ENCODE data around the gene ARRB2. TPM values are rescaled to one million over a fixed set of nuclear protein-coding genes. Genes with fewer than 3 reads are reported as not detected.

ARRB2 gene
- total RNA-seq, 1 donor from 2014 or later: 43.4 TPM

DNA sequence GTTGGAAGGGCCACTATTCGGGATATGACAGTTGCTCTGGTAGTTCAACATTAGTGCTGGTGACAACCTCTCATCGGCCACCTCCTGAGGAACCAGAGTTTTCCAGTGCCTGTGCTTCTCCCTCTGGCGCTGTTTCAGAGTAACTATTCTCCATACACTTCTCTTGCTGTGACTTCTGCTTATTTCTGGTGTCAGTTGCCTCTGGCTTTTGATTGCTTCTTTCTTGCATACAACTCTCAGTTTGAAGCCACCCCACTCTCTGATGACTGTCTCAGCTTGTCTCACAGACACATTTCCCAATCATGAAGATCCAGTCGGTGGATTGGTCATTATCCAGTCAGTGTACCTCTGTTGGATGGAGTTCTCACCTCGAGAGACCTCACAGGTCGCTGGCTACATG lies 57.9 kb downstream of the ARRB2 start:
- Histone ChIP-seq H3K27me3 (no peaks in the 10 kb centered on the region), H3K9me3 (no peaks in the 10 kb centered on the region), H3K36me3 (no peaks in the 10 kb centered on the region), H3K4me1 (no peaks in the 10 kb centered on the region), H3K27ac (no peak overlapping the region), H3K4me3 (no peak overlapping the region)
- TF ChIP-seq, protein P1, sequence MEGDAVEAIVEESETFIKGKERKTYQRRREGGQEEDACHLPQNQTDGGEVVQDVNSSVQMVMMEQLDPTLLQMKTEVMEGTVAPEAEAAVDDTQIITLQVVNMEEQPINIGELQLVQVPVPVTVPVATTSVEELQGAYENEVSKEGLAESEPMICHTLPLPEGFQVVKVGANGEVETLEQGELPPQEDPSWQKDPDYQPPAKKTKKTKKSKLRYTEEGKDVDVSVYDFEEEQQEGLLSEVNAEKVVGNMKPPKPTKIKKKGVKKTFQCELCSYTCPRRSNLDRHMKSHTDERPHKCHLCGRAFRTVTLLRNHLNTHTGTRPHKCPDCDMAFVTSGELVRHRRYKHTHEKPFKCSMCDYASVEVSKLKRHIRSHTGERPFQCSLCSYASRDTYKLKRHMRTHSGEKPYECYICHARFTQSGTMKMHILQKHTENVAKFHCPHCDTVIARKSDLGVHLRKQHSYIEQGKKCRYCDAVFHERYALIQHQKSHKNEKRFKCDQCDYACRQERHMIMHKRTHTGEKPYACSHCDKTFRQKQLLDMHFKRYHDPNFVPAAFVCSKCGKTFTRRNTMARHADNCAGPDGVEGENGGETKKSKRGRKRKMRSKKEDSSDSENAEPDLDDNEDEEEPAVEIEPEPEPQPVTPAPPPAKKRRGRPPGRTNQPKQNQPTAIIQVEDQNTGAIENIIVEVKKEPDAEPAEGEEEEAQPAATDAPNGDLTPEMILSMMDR (IDR thresholded peaks at IDR 0.05): no peak
- intact Hi-C loops (cut with DNase I): no loop called here
- no peak for DNase-seq (ENCODE audit: low spot score in 2 of 2)

DNA sequence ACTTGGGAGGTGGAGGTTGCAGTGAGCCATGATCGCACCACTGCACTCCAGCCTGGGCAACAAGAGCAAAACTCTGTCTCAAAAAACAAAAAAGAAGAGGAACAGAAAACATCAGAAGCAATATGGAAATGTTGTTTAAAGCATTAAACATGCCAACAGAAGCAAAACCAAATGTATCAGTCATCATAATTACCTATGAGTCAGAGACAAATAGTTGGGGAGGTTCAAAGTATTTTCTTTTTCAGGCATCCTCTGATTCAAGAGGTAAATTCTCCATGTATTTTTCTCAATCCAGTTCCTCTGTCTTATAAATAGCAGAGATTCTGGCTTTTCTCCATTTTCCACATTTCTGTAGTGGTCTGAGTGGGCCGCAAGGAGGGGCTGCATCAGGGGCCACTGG lies 59.2 kb downstream of the ARRB2 start:
- Histone ChIP-seq H3K4me3 (no peak overlapping the region), H3K9me3 (no peaks in the 10 kb centered on the region), H3K27ac (no peak overlapping the region), H3K36me3 (no peaks in the 10 kb centered on the region), H3K27me3 (no peaks in the 10 kb centered on the region), H3K4me1 (no peaks in the 10 kb centered on the region)
- intact Hi-C loops (cut with DNase I): no loop called here
- TF ChIP-seq, protein P1 (IDR thresholded peaks at IDR 0.05): no peak
- DNase-seq (ENCODE audit: low spot score in 2 of 2): no peak

Other genes starting within 250 kb of the ARRB2 start
- gene SPNS2, start 211.8 kb upstream of the ARRB2 start, total RNA-seq: 107 TPM
- gene MYBBP1A, start 155.2 kb upstream of the ARRB2 start, total RNA-seq: 94.5 TPM
- not detected for gene GGT6, start 150.1 kb upstream of the ARRB2 start, total RNA-seq
- 15.6 TPM for gene SMTNL2, start 126.1 kb upstream of the ARRB2 start, total RNA-seq
- gene ALOX15, start 69.0 kb upstream of the ARRB2 start, total RNA-seq: not detected
- gene PELP1, start 6.5 kb upstream of the ARRB2 start, total RNA-seq: 22.8 TPM
- gene MED11, start 20.8 kb downstream of the ARRB2 start, total RNA-seq: 10.9 TPM
- gene ZMYND15, start 29.2 kb downstream of the ARRB2 start, total RNA-seq: not detected
- gene CXCL16, start 29.3 kb downstream of the ARRB2 start, total RNA-seq: 12.5 TPM
- gene TM4SF5, start 61.3 kb downstream of the ARRB2 start, total RNA-seq: not detected
- not detected for gene VMO1, start 75.7 kb downstream of the ARRB2 start, total RNA-seq
- not detected for gene GLTPD2, start 78.3 kb downstream of the ARRB2 start, total RNA-seq
- gene PSMB6, start 85.5 kb downstream of the ARRB2 start, total RNA-seq: 160 TPM
- 64.5 TPM for gene PLD2, start 96.5 kb downstream of the ARRB2 start, total RNA-seq
- gene MINK1, start 122.7 kb downstream of the ARRB2 start, total RNA-seq: 45.6 TPM
- not detected for gene C17orf107, start 188.9 kb downstream of the ARRB2 start, total RNA-seq
- not detected for gene CHRNE, start 192.5 kb downstream of the ARRB2 start, total RNA-seq
- gene GP1BA, start 221.6 kb downstream of the ARRB2 start, total RNA-seq: not detected
- gene SLC25A11, start 229.4 kb downstream of the ARRB2 start, total RNA-seq: 56.2 TPM
- gene RNF167, start 229.6 kb downstream of the ARRB2 start, total RNA-seq: 164 TPM
- 1,046 TPM for gene PFN1, start 237.9 kb downstream of the ARRB2 start, total RNA-seq
- not detected for gene ENO3, start 240.5 kb downstream of the ARRB2 start, total RNA-seq